GM12878 (cell line): ENCODE data around the gene MDC1. TPM values are rescaled to one million over a fixed set of nuclear protein-coding genes. Genes with fewer than 3 reads are reported as not detected.
A peak's percentile ranks its signal among the peaks of the same experiment; 100 is the strongest.

ENCODE experiments used
- ASH2L ChIP-seq: fragments of 300-600, 200-600 bp; sonication (generic); IDR thresholded peaks from 2 replicates; pipeline ENCODE4 v1.6.1; 2017; ENCODE audit warnings: low read depth, mild to moderate bottlenecking, borderline replicate concordance
- ATF7 ChIP-seq: fragments of 450-650 bp; IDR thresholded peaks from 2 replicates; pipeline ENCODE4 v1.6.1; 2016; ENCODE audit warnings: low read depth, mild to moderate bottlenecking
- BCL3 ChIP-seq: IDR thresholded peaks from 2 replicates; pipeline ENCODE4 v1.6.1; 2011; ENCODE audit warnings: borderline replicate concordance, low read depth, mild to moderate bottlenecking, moderate library complexity, low read length; ENCODE audit not compliant: insufficient read depth, poor library complexity, severe bottlenecking
- CHD1 ChIP-seq: IDR thresholded peaks from 2 replicates; pipeline ENCODE4 v1.6.1; 2012; ENCODE audit warnings: low read depth, low read length, improper control_type of control experiment
- CHD2 ChIP-seq: IDR thresholded peaks from 2 replicates; pipeline ENCODE4 v1.6.1; 2011; ENCODE audit warnings: low read depth, low read length, improper control_type of control experiment, borderline replicate concordance
- EED ChIP-seq: sonication (generic); IDR thresholded peaks from 2 replicates; pipeline ENCODE4 v1.6.1; 2016; ENCODE audit warnings: antibody characterized with exemption, low read depth
- GABPA ChIP-seq: IDR thresholded peaks from 2 replicates; pipeline ENCODE4 v1.6.1; 2014; ENCODE audit warnings: antibody characterized with exemption, low read depth, mild to moderate bottlenecking, inconsistent platforms
- IKZF1 ChIP-seq: fragments of 450-650 bp; conservative IDR thresholded peaks from 2 replicates; pipeline ENCODE4 v1.6.1; 2017; ENCODE audit warnings: antibody characterized with exemption, mild to moderate bottlenecking
- NKRF ChIP-seq: fragments of 450-650 bp; conservative IDR thresholded peaks from 2 replicates; pipeline ENCODE4 v1.6.1; 2017; ENCODE audit warnings: mild to moderate bottlenecking, moderate library complexity
- SMARCA5 ChIP-seq: fragments of 450-650 bp; IDR thresholded peaks from 2 replicates; pipeline ENCODE4 v1.6.1; 2017; ENCODE audit warnings: mild to moderate bottlenecking
- ZNF207 ChIP-seq: fragments of 450-650 bp; IDR thresholded peaks from 2 replicates; pipeline ENCODE4 v1.6.1; 2014; ENCODE audit warnings: antibody characterized with exemption, mild to moderate bottlenecking, borderline replicate concordance
- ZNF217 ChIP-seq: fragments of 450-650 bp; IDR thresholded peaks from 2 replicates; pipeline ENCODE4 v1.6.1; 2017; ENCODE audit warnings: antibody characterized with exemption, mild to moderate bottlenecking
- ZNF24 ChIP-seq: fragments of 450-650 bp; IDR thresholded peaks from 2 replicates; pipeline ENCODE4 v1.6.1; 2017; ENCODE audit warnings: antibody characterized with exemption, mild to moderate bottlenecking
- polyA plus RNA-seq, 11 experiments: library from polyadenylated mRNA; depleted of rRNA in 4 of 11; unstranded in 6 of 11; stranded (reverse) in 5 of 11; fragments of >200 nt; fragmentation: Nextera tagmentation in 4 of 11; fragmentation: Illumina TruSeq in 1 of 11; extraction: Ambion mirVana in 4 of 11; extraction: Trizol in 1 of 11; gene quantifications; 1 replicate in 1 of 11; 2 replicates in 10 of 11; pipeline versions ENCODE4 v1.2.1 to v1.2.3, GENCODE V29; 2011 to 2016; ENCODE audit warnings: inconsistent platforms in 2 of 11, missing spikeins in 2 of 11, low read depth in 1 of 11
- total RNA-seq, 4 experiments: library from RNA; depleted of rRNA in 3 of 4; stranded (reverse); fragments of >200 nt in 3 of 4; fragmentation: Illumina TruSeq in 1 of 4; extraction: Trizol in 1 of 4; gene quantifications; 2 replicates each; pipeline versions ENCODE4 v1.2.1 to v1.2.3, GENCODE V29; 2013 to 2021
- TF ChIP-seq, protein P1 (sequence below): fragments of 450-650 bp; IDR thresholded peaks from 2 replicates; pipeline ENCODE4 v1.6.1; 2017; ENCODE audit warnings: mild to moderate bottlenecking, low read depth, inconsistent platforms; ENCODE audit not compliant: poor library complexity, severe bottlenecking
- TF ChIP-seq, protein P2 (sequence below): fragments of 450-650 bp; IDR thresholded peaks from 2 replicates; pipeline ENCODE4 v1.6.1; 2014; ENCODE audit warnings: mild to moderate bottlenecking
- TF ChIP-seq, protein P3 (sequence below): fragments of 450-650 bp; IDR thresholded peaks from 2 replicates; pipeline ENCODE4 v1.6.1; 2018; ENCODE audit warnings: borderline replicate concordance, mild to moderate bottlenecking; ENCODE audit not compliant: partially characterized antibody

MDC1 gene
- total and polyA plus RNA-seq, 10 of the 15 experiments (the other 5 are each of a cell fraction or from before 2014, with no cell fraction given), result 5.1 to 62.5 (median 22.4) TPM

- TF ChIP-seq NKRF (peak; percentile 96), ASH2L (peak; percentile 87; the same call in 1 of the 2 replicates), ZNF24 (peak; percentile 95), BCL3 (no peak), ATF7 (peak; percentile 50; the same call in 1 of the 2 replicates), CHD1 (no peak), GABPA (peak; percentile 80), ZNF217 (no peak), SMARCA5 (peak; percentile 97), CHD2 (peak; percentile 87), EED (no peak), IKZF1 (peak; percentile 87), ZNF207 (peak; percentile 88)
- TF ChIP-seq, protein P1, sequence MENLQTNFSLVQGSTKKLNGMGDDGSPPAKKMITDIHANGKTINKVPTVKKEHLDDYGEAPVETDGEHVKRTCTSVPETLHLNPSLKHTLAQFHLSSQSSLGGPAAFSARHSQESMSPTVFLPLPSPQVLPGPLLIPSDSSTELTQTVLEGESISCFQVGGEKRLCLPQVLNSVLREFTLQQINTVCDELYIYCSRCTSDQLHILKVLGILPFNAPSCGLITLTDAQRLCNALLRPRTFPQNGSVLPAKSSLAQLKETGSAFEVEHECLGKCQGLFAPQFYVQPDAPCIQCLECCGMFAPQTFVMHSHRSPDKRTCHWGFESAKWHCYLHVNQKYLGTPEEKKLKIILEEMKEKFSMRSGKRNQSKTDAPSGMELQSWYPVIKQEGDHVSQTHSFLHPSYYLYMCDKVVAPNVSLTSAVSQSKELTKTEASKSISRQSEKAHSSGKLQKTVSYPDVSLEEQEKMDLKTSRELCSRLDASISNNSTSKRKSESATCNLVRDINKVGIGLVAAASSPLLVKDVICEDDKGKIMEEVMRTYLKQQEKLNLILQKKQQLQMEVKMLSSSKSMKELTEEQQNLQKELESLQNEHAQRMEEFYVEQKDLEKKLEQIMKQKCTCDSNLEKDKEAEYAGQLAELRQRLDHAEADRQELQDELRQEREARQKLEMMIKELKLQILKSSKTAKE, result peak; percentile 61
- TF ChIP-seq, protein P2, sequence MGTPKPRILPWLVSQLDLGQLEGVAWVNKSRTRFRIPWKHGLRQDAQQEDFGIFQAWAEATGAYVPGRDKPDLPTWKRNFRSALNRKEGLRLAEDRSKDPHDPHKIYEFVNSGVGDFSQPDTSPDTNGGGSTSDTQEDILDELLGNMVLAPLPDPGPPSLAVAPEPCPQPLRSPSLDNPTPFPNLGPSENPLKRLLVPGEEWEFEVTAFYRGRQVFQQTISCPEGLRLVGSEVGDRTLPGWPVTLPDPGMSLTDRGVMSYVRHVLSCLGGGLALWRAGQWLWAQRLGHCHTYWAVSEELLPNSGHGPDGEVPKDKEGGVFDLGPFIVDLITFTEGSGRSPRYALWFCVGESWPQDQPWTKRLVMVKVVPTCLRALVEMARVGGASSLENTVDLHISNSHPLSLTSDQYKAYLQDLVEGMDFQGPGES, result no peak
- TF ChIP-seq, protein P3, sequence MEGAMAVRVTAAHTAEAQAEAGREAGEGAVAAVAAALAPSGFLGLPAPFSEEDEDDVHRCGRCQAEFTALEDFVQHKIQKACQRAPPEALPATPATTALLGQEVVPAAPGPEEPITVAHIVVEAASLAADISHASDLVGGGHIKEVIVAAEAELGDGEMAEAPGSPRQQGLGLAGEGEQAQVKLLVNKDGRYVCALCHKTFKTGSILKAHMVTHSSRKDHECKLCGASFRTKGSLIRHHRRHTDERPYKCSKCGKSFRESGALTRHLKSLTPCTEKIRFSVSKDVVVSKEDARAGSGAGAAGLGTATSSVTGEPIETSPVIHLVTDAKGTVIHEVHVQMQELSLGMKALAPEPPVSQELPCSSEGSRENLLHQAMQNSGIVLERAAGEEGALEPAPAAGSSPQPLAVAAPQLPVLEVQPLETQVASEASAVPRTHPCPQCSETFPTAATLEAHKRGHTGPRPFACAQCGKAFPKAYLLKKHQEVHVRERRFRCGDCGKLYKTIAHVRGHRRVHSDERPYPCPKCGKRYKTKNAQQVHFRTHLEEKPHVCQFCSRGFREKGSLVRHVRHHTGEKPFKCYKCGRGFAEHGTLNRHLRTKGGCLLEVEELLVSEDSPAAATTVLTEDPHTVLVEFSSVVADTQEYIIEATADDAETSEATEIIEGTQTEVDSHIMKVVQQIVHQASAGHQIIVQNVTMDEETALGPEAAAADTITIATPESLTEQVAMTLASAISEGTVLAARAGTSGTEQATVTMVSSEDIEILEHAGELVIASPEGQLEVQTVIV, result peak; percentile 69
Measured at GRCh38 chr6:30672445-30673253, 44.4 kb downstream of the MDC1 start, which contains the start of gene DHX16 (continued).
